ENCODE data around the gene PARD3.

Gene PARD3

DNA sequence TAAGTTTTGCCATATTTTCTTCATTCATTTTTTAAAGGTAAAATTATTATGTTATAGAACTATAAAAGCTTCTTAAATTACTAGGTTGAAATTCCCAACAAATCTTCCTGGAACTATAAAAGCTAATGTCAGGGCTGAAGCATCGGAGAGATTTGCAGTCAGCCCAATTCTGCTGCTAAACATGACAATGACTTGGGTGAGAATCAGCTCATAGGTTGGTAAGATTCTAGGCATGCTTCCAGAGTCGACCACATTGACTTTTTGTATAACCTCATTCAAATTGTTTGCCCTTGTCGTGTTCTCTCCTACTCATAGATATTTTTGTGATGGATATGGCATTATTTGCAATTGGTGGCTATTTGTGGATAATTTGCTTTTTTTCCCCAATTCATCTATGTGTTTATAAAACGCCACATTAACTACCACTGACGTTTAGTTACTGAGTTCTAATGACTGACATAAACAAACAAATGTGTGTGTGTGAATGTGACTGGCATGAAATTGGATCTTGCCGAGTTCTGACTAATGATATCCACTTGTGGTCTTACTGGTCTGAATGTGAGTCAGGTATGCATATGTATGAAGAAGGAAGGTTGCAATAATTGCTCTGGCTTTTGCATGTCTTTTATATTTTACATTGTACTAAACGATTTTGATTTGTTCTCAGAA is 579.8 kb downstream of the PARD3 start:
- no peak for DNase-seq

DNA sequence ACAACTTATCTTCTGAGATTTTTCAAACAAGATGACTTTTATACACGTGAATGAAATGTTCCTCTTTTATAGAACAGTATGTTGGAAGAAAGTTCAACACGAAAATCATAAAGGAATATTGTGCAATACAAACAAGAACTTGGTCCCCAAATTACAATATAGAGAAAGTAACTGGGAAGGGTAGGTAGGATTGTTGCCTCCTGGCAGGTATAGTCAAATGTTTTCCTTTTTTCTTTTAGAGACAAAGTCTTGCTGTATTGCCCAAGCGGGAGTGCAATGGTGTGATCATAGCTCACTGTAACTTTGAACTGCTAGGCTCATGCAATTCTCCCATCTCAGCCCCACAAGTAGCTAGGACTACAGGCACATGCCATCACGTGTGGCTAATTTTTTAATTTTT is 582.6 kb downstream of the PARD3 start:
- DNase-seq = no peak

DNA sequence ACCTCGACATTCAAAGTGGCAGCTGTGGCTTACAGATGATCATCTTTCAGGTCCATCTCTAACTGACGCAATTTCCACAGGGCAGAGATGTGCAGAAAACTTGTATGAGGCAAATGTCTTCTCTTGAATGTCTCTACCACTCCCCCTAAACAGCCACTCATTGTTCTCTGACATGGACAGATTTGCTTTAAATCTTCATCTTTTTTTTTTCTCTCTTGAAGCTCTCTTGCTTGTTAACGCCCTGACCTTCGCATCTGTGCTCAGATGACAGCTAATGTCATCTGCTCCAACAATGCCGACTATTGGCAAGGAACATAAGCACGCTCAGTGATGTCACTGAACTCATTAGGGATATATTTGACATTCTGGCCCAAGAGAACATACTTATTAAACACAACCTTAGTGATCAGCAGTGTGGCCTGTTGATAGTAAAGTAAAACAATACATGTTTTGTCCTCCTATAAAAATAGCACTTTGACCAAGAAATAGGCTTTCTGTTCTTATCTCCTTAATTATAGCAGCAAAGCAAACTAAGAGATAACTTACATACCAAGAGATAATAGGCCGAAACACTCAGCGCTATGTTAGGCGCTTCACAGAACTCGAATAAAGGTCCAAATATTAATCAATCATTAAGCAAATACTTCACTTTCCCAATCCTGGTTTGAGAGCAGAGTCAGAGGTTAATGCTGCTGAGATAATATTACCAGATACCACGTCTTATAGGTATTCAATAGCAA is 583.5 kb downstream of the PARD3 start:
- no peak for DNase-seq

DNA sequence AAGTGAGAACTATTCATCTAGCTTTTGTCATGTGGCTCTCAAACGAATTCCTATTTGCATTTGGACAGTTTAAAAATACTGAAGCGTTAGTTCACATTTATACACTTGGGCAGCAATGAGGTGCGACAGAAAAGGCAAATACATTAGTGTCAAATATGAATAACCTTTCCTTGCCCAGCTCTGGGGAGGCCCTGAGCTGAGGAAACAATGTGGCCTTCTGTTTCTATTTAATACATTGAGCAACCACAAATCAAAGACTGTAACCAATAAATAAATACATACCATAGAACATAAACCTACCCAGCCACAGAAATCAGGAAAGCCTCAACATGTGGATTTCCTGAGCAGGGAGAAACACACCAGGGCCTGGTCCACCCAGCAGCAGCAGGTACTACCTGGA is 585.2 kb downstream of the PARD3 start:
- no peak for DNase-seq

DNA sequence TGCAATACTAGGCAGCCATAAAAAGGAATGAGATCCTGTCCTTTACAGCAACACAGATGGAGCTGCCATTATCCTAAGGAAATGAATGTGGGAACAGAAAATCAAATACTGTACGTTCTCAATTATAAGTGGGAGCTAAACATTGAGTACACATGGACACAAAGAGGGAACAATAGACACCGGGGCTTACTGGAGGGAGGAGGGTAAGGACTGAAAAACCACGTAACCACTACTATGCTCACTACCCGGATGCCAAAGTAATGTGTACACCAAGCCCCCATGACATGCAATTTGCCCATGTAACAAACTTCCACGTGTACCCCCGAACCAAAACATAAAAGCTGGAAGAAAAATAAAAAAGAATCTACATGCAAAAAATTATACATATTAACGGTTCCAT is 587.0 kb downstream of the PARD3 start:
- no peak for DNase-seq

DNA sequence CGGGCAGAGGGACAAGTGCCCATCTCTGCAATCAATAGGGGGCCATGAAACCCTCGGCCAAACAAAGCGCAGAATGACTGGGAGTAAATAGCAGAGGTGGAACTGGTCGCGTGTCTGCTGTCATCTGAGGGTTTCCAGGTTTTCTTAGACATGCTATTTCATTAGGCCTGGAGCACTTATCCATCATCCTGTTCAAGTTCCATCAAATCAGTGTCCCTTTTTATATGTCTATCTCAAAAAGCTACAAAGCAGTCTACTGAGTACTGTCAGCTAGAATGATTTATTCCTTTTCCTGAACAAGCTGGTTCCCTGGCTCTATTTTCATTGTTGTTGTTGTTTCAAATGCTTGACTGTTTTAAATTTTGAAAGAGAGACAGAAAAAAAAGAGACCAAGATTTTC is 590.5 kb downstream of the PARD3 start:
- DNase-seq = no peak

DNA sequence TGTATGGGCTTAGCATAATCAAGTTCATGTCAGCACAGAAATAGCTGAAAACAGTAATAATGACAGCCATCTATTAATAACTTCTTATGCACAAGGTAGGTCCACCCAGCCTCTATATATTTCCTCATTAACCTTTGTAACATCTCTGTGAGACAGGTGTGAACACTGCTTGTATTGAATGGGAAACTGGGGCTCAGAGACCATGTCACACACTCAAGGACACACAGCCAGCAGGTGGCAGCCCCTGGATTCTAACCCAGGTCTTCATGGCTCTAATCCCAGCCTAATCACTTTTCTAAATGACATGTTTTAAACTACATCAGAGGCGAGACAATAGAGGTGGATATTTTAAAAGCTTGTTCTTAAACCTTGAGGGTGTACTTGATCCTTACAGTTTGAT is 591.4 kb downstream of the PARD3 start:
- no peak for DNase-seq

DNA sequence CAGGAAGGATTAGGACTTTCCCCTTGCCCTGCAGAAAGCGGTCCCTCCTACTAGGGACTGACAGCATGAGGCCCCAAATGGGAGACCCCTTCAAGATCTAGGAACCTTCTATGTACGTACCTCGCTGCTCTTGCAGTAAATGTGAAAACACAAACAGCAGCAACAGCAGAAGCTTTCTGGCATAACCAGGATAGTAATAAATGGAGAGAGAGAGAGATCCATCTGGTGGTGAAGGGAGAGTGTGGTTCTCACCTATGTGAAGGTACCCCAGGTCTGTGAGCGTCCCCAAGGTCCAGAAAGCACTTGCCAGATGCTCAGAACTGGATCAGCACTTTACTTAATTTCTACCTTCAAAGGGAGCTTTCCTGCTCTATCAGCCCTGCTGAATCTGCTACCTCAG is 592.7 kb downstream of the PARD3 start:
- no peak for DNase-seq

DNA sequence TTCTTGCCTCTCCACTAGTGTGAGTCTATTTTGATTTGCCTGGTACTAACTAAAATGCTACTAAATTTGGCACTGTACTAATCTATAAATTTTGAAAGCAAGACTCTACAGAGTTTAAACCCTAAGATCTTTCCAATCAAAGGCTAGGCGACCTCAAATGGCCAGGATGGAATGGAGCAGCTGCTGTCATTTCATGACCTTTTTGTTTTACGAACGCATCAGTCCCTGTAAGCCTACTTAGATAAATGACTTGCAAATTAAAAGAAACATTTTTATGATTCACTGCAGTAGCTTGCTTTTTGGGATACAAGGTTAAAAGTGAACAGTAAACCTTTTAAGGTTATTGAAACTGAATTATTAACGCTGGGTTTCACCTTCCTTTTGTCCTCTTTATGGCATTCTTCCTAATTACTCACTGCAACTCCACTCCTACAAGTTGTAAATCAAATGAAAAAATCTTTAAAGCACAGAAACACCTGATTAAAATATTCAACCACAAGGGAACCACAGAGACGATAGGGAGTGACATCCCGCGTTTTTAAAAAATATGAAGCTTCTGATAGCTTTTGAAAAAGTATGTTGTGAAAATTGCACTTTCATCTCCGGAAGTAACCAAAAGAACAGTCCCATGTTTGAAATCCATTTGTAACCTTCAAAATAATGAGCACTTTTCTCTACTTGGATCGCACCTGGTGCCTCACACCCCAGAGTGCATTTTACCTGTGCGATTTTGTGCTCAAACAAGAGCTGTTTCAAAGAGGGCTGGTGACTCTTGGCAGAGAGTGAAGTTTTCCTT is 595.1 kb downstream of the PARD3 start:
- DNase-seq = no peak

DNA sequence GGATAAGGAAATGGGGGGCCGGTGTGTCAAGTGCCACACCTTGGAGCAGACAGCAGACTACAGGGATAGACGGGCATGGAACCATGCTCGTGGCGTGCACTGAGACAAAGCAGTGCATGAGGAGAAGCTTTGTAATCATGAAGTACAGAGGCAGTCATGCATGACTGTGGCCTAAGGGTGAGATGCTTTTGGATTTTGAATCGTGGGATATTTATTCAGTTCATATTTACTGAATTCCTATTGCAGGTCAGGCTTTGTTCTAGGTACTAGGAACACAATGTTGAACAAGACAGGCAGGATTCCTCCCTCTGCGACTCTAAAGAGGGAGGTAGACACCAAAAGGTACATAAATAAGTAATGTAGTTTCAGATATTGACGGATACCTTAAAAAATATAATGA is 597.6 kb downstream of the PARD3 start:
- no peak for DNase-seq

DNA sequence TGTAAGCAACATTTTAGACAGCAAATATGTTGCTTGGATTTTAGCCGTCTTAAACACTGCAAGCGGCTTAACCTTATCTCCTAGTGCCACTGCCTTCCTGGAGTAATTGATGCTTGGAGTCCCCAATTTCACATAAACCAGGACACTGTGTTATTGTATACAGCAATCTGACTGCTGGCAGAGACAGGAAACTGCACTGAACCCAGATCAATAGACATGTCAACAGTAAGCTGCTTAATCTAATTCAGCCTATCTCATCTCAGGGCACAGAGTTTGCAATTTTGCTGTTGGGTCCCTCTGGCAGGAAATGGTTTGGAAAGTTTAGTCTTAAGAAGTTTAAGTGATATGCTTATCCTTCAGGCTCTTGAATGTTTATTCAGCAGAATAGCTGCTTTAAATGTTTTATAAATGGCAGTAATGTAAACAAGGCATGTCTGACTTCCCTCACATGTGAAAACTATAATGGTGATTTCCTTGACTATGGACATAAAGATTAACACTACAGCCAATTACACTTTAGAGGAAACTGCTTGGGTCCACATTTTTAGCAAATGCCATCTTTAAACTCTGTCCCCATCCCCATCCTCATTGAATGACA is 598.6 kb downstream of the PARD3 start:
- no peak for DNase-seq

DNA sequence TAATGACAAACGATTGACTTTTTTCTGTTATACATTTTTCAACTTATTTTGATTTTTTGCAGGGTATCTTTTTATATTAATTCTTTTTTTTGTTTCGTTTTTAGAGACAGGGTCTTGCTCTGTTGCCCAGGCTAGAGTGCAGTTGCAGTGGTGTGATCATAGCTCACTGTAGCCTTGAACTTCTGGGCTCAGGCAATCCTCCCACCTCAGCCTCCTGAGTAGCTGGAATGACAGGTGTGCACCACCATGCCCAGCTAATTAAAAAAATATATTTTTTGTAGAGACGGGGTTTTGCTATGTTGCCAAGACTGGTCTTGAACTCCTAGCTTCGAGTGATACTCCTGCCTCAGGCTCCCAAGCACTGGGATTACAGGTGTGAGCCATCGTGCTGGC is 601.3 kb downstream of the PARD3 start:
- no peak for DNase-seq

DNA sequence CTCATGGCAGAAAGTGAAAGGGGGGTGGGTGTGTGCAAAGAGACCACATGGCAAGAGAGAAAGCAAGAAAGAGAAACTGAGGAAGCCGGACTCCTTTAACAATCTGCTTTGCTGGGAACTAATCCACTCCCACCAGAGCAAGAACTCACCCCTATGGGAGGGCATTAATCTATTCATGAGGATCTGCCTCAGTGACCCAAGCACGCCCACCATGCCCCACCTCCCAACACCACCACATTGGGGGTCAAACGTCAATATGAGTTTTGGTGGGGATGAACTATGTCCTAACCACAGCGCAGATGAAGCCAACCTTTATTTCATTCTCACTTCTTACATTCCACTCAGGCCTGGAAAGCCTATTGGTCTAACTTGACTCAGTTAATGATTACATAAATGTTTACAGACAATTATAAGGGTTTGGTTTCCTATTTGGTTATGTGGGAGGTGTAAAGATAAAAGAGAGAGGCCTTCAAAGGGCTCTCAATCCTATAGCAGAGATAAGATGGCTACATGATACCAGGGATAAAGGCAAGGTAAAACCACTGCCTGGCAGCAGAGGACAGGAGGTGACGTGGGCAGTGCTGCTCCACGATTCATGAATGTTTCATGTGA is 601.8 kb downstream of the PARD3 start:
- DNase-seq = no peak

DNA sequence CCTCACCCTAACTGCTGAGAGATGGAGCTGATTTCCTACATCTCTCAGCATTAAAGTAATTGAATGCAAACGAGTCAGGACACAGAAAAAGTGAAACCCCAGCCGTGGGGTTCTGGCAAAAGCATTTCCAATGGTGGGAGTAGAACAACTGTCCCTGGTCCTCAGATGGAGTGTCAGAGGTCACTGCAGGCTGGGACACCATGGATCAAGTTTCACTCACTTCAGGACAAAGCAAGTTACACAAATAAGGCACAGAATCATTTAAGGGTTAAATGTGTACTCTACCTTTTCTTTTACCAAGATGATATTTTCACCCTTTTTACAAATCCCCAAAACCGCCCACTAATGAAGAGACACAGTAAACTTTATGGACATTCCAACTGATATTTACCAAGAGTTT is 607.8 kb downstream of the PARD3 start:
- no peak for DNase-seq

DNA sequence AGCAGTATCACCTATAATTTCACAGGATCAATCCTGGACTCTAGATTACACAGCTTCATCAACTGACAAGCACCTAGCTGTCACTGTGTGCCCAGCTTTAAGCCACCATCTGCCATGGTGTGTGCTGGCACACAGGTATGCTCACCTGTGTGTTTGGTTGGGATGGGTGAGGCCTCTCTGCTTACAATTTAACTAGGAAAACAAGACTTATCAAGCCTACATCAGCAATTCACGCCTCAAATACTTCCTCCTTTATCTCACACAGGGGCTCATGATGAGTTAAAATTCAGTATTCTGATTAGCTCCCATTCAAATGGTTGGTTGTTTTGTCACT is 608.2 kb downstream of the PARD3 start:
- DNase-seq = no peak

DNA sequence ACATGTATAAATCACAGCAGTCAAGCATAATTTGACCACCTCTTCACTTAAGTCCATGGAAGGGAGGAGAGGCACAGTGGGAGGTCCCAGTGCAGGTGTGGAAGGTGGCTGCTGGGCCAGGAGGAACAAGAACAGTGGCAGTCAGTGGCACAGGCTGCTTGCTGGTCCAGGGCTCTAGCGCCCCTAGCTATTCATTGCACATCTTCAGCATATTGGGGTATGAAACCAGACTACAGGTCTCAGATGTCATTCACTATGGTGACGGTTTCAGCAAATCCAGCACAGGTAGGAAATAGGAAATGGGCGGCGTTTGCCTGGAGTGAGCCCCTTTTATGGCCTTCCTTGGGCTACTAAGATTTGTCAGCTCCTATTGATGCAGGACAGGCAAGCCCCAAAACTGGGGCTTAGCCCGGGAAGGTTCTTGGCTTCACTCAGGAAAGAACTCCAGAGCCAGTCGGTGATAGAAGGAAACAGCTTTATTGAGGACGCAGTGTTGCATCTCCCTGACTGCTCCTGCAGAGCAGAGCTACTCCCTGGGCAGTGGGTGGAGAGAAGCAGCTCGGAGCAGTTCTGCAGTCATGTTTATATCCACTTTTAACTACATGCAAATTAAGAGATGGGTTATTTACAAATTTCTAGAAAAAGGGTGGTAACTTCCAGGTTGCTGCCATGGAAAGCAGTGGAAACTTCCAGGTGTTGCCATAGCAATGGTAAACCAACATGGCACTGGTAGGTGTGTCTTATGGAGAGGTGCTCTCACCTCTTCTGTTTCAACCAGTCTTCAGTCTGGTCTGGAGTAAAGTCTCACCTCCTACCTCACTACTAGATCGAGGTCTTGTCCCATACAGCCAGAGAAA is 608.8 kb downstream of the PARD3 start:
- DNase-seq = no peak

DNA sequence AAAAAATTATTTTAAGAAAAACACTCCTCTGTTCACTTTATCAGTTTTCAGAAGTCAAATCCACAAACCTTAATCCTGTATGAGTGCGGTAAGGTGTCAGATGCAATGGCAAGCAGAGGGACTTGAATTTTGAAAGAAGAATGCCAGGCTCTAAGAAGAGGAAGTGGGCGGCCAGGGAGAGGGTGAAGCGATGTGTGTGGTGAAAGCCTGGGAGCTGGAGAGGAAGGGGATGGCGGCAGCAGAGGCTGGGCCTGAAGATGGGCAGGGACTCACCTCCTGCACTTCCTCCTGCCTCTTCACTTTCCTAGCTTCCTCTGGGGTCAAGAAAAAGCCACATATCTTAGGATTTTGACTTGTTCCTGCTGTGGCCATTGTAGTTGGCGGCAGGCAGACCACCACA is 609.6 kb downstream of the PARD3 start:
- no peak for DNase-seq

DNA sequence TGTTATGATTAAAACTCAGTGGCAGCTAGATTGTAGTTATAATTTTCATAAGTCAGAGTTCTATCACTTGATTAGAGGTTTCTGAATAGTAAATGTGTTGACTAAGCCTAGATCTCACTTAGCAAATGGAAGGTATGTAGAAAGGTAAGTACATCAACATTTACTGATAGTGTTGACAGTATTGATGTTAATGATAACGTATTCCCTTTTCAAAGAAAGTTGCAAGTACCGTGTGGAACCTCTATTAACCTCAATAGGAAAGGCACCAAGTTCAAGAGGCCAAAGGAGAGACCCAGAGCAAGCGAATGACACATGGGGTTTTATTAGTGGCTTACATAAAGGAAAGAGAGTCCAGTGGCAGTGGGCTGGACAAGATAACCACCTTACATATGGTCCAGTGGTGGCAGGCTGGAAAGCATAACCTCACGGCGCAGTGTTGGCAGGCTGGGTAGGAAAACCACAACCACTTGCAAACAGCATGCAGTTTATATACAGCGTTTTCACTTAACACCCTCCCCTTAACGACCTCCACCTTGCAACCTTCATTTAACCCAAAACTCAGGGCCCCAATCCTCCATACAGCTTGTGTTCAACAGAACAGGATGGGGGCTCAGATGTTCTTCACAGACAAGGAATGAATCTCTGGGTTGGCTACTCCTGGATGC is 611.0 kb downstream of the PARD3 start:
- DNase-seq = no peak

DNA sequence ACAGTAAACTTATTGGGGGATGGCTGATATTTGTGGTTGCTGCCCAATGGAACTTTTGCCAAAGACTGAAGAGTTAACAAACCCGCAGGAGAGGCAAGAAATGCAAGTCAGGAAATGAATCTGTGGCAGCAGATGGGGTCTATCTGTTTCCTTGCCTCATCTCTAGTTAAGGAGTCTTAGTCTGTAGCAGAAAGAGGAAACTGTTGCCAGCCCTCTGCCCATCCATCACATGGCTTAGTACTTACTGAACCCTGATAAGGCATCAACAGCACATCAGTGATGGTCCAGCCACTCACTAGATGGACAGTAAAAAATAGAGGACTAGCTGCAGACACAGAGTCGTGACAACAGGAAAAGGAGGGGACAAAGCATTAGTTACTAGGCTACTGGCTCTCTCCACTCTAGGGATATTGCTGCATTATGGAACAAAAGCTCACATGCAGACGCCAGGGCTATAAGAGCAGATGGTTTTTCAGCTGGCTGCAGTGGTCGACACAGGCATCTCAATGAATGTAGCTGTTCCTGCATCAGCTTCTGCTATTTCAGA is 614.7 kb downstream of the PARD3 start:
- no peak for DNase-seq

DNA sequence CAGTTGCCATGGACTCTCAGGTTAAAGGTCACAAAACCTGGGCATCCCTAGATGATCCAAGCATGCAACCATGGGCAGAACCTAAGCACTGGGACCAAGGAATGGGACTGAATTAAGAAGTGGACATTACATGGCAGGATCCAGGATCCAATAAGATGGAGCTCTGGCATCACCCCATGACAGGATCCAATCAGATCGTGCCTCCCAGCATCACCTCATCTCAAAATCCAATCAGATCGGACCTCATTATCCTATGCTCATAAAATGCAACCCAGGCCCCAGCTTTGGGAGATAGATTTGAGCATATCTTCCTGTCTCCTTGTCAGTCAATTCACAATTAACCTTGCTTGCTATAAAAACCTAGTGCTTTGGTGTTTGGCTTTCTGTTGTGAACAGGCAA is 616.1 kb downstream of the PARD3 start:
- no peak for DNase-seq

DNA sequence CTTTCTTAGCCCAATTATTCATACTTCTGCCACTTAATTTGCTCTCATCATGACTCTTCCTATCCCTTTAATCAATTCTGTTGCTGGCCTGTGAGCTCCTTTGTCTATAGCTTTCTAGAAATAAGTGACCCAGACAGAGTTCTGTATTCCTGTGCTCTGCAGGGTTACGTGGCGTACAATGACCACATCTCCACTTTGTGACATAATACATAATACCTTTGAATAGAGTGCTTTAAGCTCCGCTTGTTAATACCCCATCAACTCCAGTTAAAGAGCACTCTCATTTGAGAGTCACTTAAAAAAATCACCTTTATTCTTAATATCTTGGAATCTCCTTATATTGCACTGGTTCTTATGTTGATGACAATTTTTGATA is 619.0 kb downstream of the PARD3 start:
- DNase-seq = no peak

Data from activated CD4-positive, alpha-beta T cell treated with anti-CD3 and anti-CD28 coated beads, Interleukin-2, amount 50 U/mL, for 4 hours (primary cell).